GM03348 (cell line): ENCODE data around the gene RPS23.

ENCODE experiments used
- DNase-seq: peaks from one replicate; pipeline ENCODE4 v3.0.0; 2012; ENCODE audit warnings: low spot score

Gene RPS23

GRCh38 chr5:82277987-82278710, at the start of gene RPS23:
Gene RPS23, minus strand, starts transcription at chr5:82278354. Its CDS starts 31 bp downstream, at chr5:82278323.
- peak; percentile 96 for DNase-seq

- no peak for DNase-seq
Observed at GRCh38 chr5:82327941-82328340, 49.8 kb upstream of the RPS23 start.

- DNase-seq = no peak
Observed at GRCh38 chr5:82325996-82326395, 47.8 kb upstream of the RPS23 start.

- no peak for DNase-seq
Observed at GRCh38 chr5:82325155-82325554, 47.0 kb upstream of the RPS23 start.

GRCh38 chr5:82320966-82321365, 42.8 kb upstream of the RPS23 start:
- no peak for DNase-seq

GRCh38 chr5:82319651-82320376, 41.7 kb upstream of the RPS23 start:
- no peak for DNase-seq

GRCh38 chr5:82319192-82319591, 41.0 kb upstream of the RPS23 start:
- no peak for DNase-seq

GRCh38 chr5:82314964-82315758, 37.0 kb upstream of the RPS23 start:
- peak; percentile 55 for DNase-seq

- peak; percentile 36 for DNase-seq
Observed at GRCh38 chr5:82313016-82313415, 34.9 kb upstream of the RPS23 start.

- DNase-seq = peak; percentile 80
Observed at GRCh38 chr5:82312373-82312856, 34.3 kb upstream of the RPS23 start.

- no peak for DNase-seq
Observed at GRCh38 chr5:82309091-82309531, 31.0 kb upstream of the RPS23 start.

GRCh38 chr5:82308416-82308815, 30.3 kb upstream of the RPS23 start:
- DNase-seq = no peak

GRCh38 chr5:82307451-82307850, 29.3 kb upstream of the RPS23 start:
- peak; percentile 59 for DNase-seq

- no peak for DNase-seq
Observed at GRCh38 chr5:82306151-82306550, 28.0 kb upstream of the RPS23 start.

GRCh38 chr5:82301190-82301589, 23.0 kb upstream of the RPS23 start:
- no peak for DNase-seq

- DNase-seq = no peak
Observed at GRCh38 chr5:82298668-82299067, 20.5 kb upstream of the RPS23 start.

- no peak for DNase-seq
Observed at GRCh38 chr5:82297711-82298110, 19.6 kb upstream of the RPS23 start.

GRCh38 chr5:82296929-82297328, 18.8 kb upstream of the RPS23 start:
- DNase-seq = no peak

- no peak for DNase-seq
Observed at GRCh38 chr5:82295959-82296531, 17.9 kb upstream of the RPS23 start.

GRCh38 chr5:82295144-82295543, 17.0 kb upstream of the RPS23 start:
- no peak for DNase-seq

- DNase-seq = no peak
Observed at GRCh38 chr5:82291420-82291819, 13.3 kb upstream of the RPS23 start.

- no peak for DNase-seq
Observed at GRCh38 chr5:82290908-82291307, 12.8 kb upstream of the RPS23 start.
